GM19193 (cell line): Measurements from ENCODE around the gene DMRTA2.

Source experiments
- POLR2A ChIP-seq: IDR thresholded peaks from 4 replicates; pipeline ENCODE4 v1.6.1; 2011; ENCODE audit not compliant: insufficient read depth, insufficient read length; ENCODE audit errors: extremely low read depth

Gene DMRTA2

DNA sequence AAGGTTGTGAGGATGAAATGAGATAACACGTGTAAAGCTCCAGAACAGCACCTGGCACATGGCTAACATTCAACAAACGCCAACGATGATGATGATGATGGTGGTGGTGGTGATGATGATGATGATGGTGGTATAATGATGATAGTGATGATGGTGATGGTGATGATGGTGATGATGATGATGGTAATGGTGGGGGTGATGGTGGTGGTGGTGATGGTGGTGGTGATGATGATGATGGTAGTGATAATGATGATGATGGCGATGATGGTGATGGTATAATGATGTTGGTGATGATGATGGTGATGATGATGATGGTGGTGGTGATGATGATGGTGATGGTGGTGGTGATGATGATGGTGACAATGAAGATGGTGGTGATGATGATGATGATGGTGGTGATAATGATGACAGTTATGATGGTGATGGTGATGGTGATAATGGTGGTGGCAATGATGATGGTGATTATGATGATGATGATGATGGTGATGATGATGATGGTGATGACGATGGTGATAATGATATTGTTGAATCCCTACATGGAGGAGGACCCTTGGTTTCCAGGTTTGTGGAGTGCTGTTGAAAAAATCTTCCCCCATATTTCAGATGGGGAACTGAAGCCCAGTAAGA, 54.1 kb downstream of the DMRTA2 start:
- no peak for TF ChIP-seq POLR2A

DNA sequence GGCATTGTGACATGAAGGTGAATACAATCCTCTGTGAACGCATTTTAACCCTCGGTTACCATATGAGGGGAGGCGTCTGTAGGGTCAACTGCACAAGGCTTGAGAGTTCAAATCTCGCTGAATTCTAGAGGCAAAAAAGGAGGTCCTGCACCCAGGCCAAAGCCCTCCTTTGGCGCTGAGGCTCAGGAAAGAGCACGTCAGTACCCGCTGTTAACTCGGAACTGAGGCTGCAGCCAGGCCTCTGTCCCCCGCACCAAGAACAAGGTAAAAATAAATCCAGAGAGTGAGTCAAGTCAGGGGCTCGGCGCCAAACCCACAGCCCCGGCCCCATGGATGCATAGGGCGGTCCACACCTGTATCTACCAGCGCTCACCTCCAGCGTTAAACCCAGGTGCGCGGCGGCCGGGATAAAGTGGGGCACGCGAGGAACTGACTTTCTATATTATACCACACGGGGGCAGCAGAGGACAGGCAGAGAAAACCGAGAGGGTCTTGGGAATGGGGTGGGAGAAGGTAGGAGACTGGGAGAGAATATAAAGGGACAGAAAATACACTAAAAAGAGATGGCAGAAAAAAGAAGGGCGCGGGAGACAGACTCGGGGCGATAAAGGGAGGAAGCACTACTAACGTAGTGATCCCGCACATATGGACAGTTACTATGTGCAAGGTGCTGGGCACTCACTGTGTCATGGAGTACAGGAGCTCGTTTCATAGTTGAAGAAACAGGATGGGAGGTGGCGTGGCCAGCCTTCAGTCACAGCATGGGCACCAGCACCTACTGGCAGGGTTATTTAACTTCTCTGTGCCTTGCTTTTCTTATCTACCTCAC, 54.9 kb downstream of the DMRTA2 start:
- no peak for TF ChIP-seq POLR2A
